ENCODE measurements around the gene PTGES.

DNA sequence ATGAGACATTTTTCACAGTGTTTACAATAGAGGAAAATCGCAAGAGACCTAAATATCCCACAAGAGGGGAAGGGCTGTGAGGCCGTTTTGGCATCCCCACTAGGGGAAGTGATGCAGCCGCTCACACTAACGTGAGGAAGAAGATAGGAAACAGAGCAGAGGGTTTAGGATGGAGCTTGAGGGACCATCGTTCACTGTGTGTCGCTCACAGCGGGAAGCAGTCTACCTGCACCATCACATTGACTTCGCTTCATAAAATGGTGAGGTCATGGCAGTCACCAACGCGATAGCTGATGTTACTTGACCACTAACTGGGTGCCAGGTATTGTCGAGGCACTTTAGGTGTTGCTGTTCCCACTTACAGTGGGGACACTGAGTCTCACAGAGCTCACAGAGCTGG, 51.8 kb downstream of the PTGES start:
- TF ChIP-seq MEF2A (IDR thresholded peaks at IDR 0.05; ENCODE audit: borderline replicate concordance, low read depth) (no peak), FOXM1 (IDR thresholded peaks at IDR 0.05; ENCODE audit: low read depth) (no peak)

Measured in SK-N-SH (cell line).